ENCODE data around the gene SH3GL3.

DNA sequence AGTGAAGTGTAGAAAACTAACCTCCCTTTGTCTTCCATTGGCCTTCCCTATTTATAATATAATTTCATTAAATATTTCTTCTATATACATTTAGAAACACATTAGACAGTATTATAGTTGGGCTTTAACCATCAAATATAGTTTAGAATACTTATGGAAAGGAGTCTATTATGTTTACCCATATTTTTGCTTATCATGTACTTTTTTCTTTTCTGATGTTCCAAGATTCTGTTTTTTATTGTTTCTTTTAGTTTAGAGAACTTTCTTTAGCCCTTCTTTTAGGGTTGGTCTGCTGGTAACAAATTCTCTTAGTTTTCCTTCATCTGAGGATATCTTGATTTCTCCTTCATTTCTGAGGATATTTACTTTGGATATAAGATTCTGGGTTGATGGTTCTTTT is 23.7 kb downstream of the SH3GL3 start:
- no peak for TF ChIP-seq POLR2A (IDR thresholded peaks at IDR 0.05)
- TF ChIP-seq, protein P1, sequence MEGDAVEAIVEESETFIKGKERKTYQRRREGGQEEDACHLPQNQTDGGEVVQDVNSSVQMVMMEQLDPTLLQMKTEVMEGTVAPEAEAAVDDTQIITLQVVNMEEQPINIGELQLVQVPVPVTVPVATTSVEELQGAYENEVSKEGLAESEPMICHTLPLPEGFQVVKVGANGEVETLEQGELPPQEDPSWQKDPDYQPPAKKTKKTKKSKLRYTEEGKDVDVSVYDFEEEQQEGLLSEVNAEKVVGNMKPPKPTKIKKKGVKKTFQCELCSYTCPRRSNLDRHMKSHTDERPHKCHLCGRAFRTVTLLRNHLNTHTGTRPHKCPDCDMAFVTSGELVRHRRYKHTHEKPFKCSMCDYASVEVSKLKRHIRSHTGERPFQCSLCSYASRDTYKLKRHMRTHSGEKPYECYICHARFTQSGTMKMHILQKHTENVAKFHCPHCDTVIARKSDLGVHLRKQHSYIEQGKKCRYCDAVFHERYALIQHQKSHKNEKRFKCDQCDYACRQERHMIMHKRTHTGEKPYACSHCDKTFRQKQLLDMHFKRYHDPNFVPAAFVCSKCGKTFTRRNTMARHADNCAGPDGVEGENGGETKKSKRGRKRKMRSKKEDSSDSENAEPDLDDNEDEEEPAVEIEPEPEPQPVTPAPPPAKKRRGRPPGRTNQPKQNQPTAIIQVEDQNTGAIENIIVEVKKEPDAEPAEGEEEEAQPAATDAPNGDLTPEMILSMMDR (IDR thresholded peaks at IDR 0.05), result no peak

All from adrenal gland (tissue), 5 donors.